SK-N-SH treated with all-trans-retinoic acid at 6 μM for 48 hours (cell line): ENCODE measurements around the gene DNAH5.

Experiments used
- ARNTL ChIP-seq: fragments of 450-650 bp; formaldehyde crosslinking; IDR thresholded peaks from 2 replicates; pipeline ENCODE4 v1.5.0; 2020; ENCODE audit warnings: low read depth, mild to moderate bottlenecking, moderate library complexity, borderline replicate concordance
- ESRRG ChIP-seq: fragments of 250-450 bp; sonication (Bioruptor Pico); IDR thresholded peaks from 2 replicates; pipeline ENCODE4 v1.6.1; 2021; ENCODE audit warnings: mild to moderate bottlenecking
- GLIS3 ChIP-seq: fragments of 250-450 bp; sonication (Bioruptor Pico); IDR thresholded peaks from 2 replicates; pipeline ENCODE4 v1.5.0; 2020; ENCODE audit warnings: mild to moderate bottlenecking, moderate library complexity
- ISL1 ChIP-seq: fragments of 250-450 bp; sonication (Bioruptor Pico); IDR thresholded peaks from 2 replicates; pipeline ENCODE4 v2.1.2; 2022; ENCODE audit warnings: mild to moderate bottlenecking, moderate library complexity
- PPARA ChIP-seq: fragments of 250-450 bp; sonication (Bioruptor Pico); IDR thresholded peaks from 2 replicates; pipeline ENCODE4 v1.5.0; 2020; ENCODE audit warnings: mild to moderate bottlenecking, borderline replicate concordance
- RARB ChIP-seq: fragments of 250-450 bp; sonication (Bioruptor Pico); IDR thresholded peaks from 2 replicates; pipeline ENCODE4 v1.8.0; 2021; ENCODE audit warnings: mild to moderate bottlenecking, moderate library complexity
- ZFP30 ChIP-seq: fragments of 450-650 bp; formaldehyde crosslinking; IDR thresholded peaks from 2 replicates; pipeline ENCODE4 v1.5.0; 2022; ENCODE audit warnings: mild to moderate bottlenecking, moderate library complexity
- ZNF565 ChIP-seq: fragments of 450-650 bp; formaldehyde crosslinking; conservative IDR thresholded peaks from 2 replicates; pipeline ENCODE4 v1.5.0; 2020; ENCODE audit warnings: low read depth, mild to moderate bottlenecking, moderate library complexity
- ZNF70 ChIP-seq: fragments of 450-650 bp; formaldehyde crosslinking; IDR thresholded peaks from 2 replicates; pipeline ENCODE4 v1.5.0; 2020; ENCODE audit warnings: mild to moderate bottlenecking, moderate library complexity
- ZNF8 ChIP-seq: fragments of 450-650 bp; formaldehyde crosslinking; IDR thresholded peaks from 2 replicates; pipeline ENCODE4 v1.5.0; 2020; ENCODE audit warnings: mild to moderate bottlenecking, moderate library complexity
- TF ChIP-seq, protein P1 (sequence below): fragments of 250-450 bp; sonication (Bioruptor Pico); IDR thresholded peaks from 2 replicates; pipeline ENCODE4 v1.8.0; 2020; ENCODE audit warnings: mild to moderate bottlenecking, moderate library complexity, borderline replicate concordance
- TF ChIP-seq, protein P2 (sequence below): fragments of 250-450 bp; sonication (Bioruptor Pico); IDR thresholded peaks from 2 replicates; pipeline ENCODE4 v1.5.1; 2020; ENCODE audit warnings: low read depth, mild to moderate bottlenecking, moderate library complexity
- TF ChIP-seq, protein P3 (sequence below): fragments of 250-450 bp; sonication (Bioruptor Pico); IDR thresholded peaks from 2 replicates; pipeline ENCODE4 v1.5.0; 2020; ENCODE audit warnings: mild to moderate bottlenecking, moderate library complexity
- TF ChIP-seq, protein P4 (sequence below): fragments of 250-450 bp; sonication (Bioruptor Pico); IDR thresholded peaks from 2 replicates; pipeline ENCODE4 v1.8.0; 2021; ENCODE audit warnings: low read depth, mild to moderate bottlenecking, moderate library complexity, borderline replicate concordance

DNA sequence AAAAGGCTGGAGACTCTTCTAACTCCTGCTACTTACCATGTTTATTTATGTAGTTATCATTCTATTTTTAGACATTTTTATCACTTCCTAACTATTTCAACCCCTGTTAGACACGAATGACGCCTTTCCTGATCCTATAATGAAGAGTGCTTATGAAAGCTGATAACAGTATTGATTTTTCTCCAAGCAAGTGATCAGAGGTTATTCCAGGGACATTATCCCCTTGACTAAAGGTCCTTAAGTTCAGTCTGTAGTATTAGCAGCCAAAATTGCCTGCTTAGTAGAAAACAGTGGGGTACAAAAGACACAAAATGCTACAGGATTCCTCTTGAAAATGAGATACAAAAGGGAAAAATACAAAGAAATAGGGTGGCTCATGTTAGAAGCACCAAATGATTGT is 235.6 kb downstream of the DNAH5 start:
- TF ChIP-seq, protein P1, sequence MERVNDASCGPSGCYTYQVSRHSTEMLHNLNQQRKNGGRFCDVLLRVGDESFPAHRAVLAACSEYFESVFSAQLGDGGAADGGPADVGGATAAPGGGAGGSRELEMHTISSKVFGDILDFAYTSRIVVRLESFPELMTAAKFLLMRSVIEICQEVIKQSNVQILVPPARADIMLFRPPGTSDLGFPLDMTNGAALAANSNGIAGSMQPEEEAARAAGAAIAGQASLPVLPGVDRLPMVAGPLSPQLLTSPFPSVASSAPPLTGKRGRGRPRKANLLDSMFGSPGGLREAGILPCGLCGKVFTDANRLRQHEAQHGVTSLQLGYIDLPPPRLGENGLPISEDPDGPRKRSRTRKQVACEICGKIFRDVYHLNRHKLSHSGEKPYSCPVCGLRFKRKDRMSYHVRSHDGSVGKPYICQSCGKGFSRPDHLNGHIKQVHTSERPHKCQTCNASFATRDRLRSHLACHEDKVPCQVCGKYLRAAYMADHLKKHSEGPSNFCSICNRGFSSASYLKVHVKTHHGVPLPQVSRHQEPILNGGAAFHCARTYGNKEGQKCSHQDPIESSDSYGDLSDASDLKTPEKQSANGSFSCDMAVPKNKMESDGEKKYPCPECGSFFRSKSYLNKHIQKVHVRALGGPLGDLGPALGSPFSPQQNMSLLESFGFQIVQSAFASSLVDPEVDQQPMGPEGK = no peak
- TF ChIP-seq, protein P2, sequence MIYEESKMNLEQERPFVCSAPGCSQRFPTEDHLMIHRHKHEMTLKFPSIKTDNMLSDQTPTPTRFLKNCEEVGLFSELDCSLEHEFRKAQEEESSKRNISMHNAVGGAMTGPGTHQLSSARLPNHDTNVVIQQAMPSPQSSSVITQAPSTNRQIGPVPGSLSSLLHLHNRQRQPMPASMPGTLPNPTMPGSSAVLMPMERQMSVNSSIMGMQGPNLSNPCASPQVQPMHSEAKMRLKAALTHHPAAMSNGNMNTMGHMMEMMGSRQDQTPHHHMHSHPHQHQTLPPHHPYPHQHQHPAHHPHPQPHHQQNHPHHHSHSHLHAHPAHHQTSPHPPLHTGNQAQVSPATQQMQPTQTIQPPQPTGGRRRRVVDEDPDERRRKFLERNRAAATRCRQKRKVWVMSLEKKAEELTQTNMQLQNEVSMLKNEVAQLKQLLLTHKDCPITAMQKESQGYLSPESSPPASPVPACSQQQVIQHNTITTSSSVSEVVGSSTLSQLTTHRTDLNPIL (CRISPR knock-in tag) = no peak
- TF ChIP-seq RARB (CRISPR knock-in tag) (no peak), ZNF8 (CRISPR knock-in tag) (no peak), ZNF565 (no peak), ZFP30 (CRISPR knock-in tag) (no peak), ZNF70 (no peak), ARNTL (CRISPR knock-in tag) (no peak), GLIS3 (CRISPR knock-in tag) (no peak), ISL1 (CRISPR knock-in tag) (no peak), ESRRG (CRISPR knock-in tag) (no peak), PPARA (no peak)
- TF ChIP-seq, protein P3, sequence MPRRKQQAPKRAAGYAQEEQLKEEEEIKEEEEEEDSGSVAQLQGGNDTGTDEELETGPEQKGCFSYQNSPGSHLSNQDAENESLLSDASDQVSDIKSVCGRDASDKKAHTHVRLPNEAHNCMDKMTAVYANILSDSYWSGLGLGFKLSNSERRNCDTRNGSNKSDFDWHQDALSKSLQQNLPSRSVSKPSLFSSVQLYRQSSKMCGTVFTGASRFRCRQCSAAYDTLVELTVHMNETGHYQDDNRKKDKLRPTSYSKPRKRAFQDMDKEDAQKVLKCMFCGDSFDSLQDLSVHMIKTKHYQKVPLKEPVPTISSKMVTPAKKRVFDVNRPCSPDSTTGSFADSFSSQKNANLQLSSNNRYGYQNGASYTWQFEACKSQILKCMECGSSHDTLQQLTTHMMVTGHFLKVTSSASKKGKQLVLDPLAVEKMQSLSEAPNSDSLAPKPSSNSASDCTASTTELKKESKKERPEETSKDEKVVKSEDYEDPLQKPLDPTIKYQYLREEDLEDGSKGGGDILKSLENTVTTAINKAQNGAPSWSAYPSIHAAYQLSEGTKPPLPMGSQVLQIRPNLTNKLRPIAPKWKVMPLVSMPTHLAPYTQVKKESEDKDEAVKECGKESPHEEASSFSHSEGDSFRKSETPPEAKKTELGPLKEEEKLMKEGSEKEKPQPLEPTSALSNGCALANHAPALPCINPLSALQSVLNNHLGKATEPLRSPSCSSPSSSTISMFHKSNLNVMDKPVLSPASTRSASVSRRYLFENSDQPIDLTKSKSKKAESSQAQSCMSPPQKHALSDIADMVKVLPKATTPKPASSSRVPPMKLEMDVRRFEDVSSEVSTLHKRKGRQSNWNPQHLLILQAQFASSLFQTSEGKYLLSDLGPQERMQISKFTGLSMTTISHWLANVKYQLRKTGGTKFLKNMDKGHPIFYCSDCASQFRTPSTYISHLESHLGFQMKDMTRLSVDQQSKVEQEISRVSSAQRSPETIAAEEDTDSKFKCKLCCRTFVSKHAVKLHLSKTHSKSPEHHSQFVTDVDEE (CRISPR knock-in tag) = no peak
- TF ChIP-seq, protein P4, sequence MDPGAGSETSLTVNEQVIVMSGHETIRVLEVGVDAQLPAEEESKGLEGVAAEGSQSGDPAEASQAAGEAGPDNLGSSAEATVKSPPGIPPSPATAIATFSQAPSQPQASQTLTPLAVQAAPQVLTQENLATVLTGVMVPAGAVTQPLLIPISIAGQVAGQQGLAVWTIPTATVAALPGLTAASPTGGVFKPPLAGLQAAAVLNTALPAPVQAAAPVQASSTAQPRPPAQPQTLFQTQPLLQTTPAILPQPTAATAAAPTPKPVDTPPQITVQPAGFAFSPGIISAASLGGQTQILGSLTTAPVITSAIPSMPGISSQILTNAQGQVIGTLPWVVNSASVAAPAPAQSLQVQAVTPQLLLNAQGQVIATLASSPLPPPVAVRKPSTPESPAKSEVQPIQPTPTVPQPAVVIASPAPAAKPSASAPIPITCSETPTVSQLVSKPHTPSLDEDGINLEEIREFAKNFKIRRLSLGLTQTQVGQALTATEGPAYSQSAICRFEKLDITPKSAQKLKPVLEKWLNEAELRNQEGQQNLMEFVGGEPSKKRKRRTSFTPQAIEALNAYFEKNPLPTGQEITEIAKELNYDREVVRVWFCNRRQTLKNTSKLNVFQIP (CRISPR knock-in tag) = no peak
